ENCODE measurements around the gene NTRK1. TPM values are rescaled to one million over a fixed set of nuclear protein-coding genes. Genes with fewer than 3 reads are reported as not detected.

NTRK1 gene
- total and polyA plus RNA-seq, 2 of the 4 experiments (the other 2 are of a cell fraction): not detected

DNA sequence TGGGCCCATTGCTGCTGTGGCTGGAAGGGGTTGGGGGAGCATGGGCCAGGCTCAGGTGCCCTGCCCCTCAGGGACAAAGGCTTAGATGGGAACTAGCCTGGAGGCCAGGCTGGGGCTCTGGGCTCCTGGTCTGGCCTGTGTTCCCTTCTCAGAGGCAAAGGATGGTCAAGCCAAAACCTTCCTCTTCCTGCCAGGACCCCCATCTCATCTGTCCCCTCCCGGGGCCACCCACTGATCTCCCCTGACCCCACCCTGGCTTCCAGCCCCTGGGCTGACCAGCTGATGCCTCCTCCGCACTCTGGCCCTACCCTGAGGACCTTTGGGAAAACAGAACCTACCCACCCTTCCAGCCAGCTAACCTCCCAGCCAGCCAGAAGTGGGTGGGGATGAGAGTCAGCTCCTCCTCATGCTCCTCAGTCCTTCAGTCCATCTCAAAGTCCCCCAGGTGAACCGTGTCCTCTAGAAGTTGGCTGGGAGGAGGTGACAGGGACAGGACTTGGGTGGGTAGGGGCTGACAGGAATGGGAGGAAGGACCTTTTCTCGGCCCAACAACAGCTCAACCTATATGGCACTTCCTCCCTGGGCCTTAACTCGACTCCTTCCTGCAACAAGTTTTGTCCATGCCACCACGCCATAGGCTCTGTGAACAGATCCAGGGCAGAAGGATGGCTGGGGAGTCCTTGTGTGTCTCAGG, 40.4 kb downstream of the NTRK1 start (continued):
- TF ChIP-seq, protein P1, sequence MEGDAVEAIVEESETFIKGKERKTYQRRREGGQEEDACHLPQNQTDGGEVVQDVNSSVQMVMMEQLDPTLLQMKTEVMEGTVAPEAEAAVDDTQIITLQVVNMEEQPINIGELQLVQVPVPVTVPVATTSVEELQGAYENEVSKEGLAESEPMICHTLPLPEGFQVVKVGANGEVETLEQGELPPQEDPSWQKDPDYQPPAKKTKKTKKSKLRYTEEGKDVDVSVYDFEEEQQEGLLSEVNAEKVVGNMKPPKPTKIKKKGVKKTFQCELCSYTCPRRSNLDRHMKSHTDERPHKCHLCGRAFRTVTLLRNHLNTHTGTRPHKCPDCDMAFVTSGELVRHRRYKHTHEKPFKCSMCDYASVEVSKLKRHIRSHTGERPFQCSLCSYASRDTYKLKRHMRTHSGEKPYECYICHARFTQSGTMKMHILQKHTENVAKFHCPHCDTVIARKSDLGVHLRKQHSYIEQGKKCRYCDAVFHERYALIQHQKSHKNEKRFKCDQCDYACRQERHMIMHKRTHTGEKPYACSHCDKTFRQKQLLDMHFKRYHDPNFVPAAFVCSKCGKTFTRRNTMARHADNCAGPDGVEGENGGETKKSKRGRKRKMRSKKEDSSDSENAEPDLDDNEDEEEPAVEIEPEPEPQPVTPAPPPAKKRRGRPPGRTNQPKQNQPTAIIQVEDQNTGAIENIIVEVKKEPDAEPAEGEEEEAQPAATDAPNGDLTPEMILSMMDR (conservative IDR thresholded peaks at IDR 0.05; ENCODE audit: low read depth, low read length): no peak

DNA sequence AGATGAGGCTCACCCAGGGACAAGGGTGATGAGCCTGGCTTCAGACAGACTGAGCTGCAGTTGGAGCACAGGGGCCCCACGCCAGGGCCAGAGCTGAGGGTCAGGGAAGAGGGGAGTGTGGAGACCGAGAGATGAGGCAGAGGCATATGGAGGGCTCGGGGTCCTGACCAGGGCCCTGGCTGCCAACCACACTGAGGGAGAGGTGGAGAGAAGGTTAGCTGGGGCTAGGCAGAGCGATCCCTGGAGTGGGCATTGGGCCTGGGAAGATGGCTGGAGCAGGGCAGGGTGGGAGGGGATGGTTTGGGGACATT, 40.9 kb downstream of the NTRK1 start:
- in situ Hi-C loops (cut with MboI; ENCODE audit: low sequenced_read_pairs) (no loop called here), intact Hi-C loops (cut with micrococcal nuclease) (no loop called here), dilution Hi-C loops (cut with HindIII; ENCODE audit: low sequenced_read_pairs, unreplicated experiment) (no loop called here)
- Histone ChIP-seq H3K79me1 (ENCODE audit: low read depth in 1 of 2, low read length in 2 of 2) (peaks cover 23 to 88% of the 10 kb centered on the region in 2 experiments), H3K14ac (replicated peaks; ENCODE audit: low read depth, low read length) (no peak overlapping the region), H3K9me3 (ENCODE audit: control insufficient read depth, insufficient read depth, low read length) (no peaks in the 10 kb centered on the region), H2BK5ac (ENCODE audit: low read depth, low read length, poor library complexity, severe bottlenecking) (peak overlapping the region; percentile 12), H3K9ac (ENCODE audit: low read depth, low read length) (no peak overlapping the region), H2BK20ac (ENCODE audit: low read depth, low read length) (no peak overlapping the region), H2AK9ac (replicated peaks; ENCODE audit: low read depth, low read length, poor library complexity) (no peak overlapping the region), H3K36me3 (ENCODE audit: control insufficient read depth, insufficient read depth, low read length) (peaks cover 7% of the 10 kb centered on the region; the same call in 1 of the 2 replicates), H3K23ac (ENCODE audit: low read depth, low read length) (no peak overlapping the region), H3K56ac (ENCODE audit: extremely low read depth, insufficient read depth, low read length) (no peak overlapping the region), H3K4me3 (ENCODE audit: insufficient read depth, low read depth, low read length) (no peak overlapping the region), H3K4me1 (ENCODE audit: control insufficient read depth, insufficient read depth, low read length) (peaks cover 35% of the 10 kb centered on the region), H4K5ac (ENCODE audit: low read depth, low read length) (no peak overlapping the region), H2AK5ac (ENCODE audit: low read depth, low read length) (peak overlapping the region; percentile 43; the same call in 1 of the 2 replicates), H4K91ac (ENCODE audit: insufficient read depth, low read depth, low read length) (peak overlapping the region; percentile 29; the same call in 1 of the 2 replicates), H3K27ac (ENCODE audit: insufficient read depth, low read length) (no peak overlapping the region), H2AFZ (replicated peaks; ENCODE audit: low read length, poor library complexity) (no peak overlapping the region), H3K18ac (ENCODE audit: low read depth, low read length) (no peak overlapping the region), H3K9me1 (ENCODE audit: insufficient read depth, low read length) (peaks cover 23% of the 10 kb centered on the region), H3K4me2 (ENCODE audit: low read depth, low read length) (no peak overlapping the region), H3K4ac (ENCODE audit: low read depth, low read length) (0 out of 2 replicates have a peak overlapping the region, but pooled peaks have one; percentile 5), H3K27me3 (ENCODE audit: control insufficient read depth, insufficient read depth, low read length) (no peaks in the 10 kb centered on the region), H4K8ac (ENCODE audit: low read depth in 2 of 2, low read length in 2 of 2) (no peak overlapping the region), H4K20me1 (ENCODE audit: insufficient read depth, low read length) (peaks cover 2% of the 10 kb centered on the region; the same call in 1 of the 2 replicates), H2BK120ac (ENCODE audit: low read depth, low read length) (no peak overlapping the region), H2BK15ac (ENCODE audit: low read depth, low read length) (no peak overlapping the region)
- ATAC-seq (ENCODE audit: low read depth): no peak
- ChIA-PET CTCF (no interaction called here), POLR2A (ENCODE audit: unreplicated experiment) (no interaction called here)
- no TSS peak for BruUV-seq (replicated peaks)
- no peak for DNase-seq
- no CpG with 5 or more reads among the region's 4 CpGs for WGBS, 2 experiments (ENCODE audit: extremely low coverage in 2 of 2, insufficient read length in 1 of 2)
- TF ChIP-seq, protein P1 (conservative IDR thresholded peaks at IDR 0.05; ENCODE audit: low read depth, low read length): no peak
- TF ChIP-seq SMC3 (IDR thresholded peaks at IDR 0.05; ENCODE audit: low read depth, low read length) (no peak), POLR2A (IDR thresholded peaks at IDR 0.05; ENCODE audit: low read depth, low read length) (no peak), RFX5 (IDR thresholded peaks at IDR 0.05; ENCODE audit: low read depth, low read length) (no peak), NFE2L2 (IDR thresholded peaks at IDR 0.05; ENCODE audit: low read depth, low read length) (no peak), FOS (IDR thresholded peaks at IDR 0.05; ENCODE audit: low read depth, low read length) (no peak), BHLHE40 (IDR thresholded peaks at IDR 0.05; ENCODE audit: low read depth, low read length) (no peak), MAFK (IDR thresholded peaks at IDR 0.05; ENCODE audit: low read depth, low read length) (no peak)
- TF ChIP-seq, protein P2, sequence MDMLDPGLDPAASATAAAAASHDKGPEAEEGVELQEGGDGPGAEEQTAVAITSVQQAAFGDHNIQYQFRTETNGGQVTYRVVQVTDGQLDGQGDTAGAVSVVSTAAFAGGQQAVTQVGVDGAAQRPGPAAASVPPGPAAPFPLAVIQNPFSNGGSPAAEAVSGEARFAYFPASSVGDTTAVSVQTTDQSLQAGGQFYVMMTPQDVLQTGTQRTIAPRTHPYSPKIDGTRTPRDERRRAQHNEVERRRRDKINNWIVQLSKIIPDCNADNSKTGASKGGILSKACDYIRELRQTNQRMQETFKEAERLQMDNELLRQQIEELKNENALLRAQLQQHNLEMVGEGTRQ (IDR thresholded peaks at IDR 0.05; ENCODE audit: low read depth, low read length): no peak
- TF ChIP-seq, protein P3, sequence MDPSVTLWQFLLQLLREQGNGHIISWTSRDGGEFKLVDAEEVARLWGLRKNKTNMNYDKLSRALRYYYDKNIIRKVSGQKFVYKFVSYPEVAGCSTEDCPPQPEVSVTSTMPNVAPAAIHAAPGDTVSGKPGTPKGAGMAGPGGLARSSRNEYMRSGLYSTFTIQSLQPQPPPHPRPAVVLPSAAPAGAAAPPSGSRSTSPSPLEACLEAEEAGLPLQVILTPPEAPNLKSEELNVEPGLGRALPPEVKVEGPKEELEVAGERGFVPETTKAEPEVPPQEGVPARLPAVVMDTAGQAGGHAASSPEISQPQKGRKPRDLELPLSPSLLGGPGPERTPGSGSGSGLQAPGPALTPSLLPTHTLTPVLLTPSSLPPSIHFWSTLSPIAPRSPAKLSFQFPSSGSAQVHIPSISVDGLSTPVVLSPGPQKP (IDR thresholded peaks at IDR 0.05; ENCODE audit: borderline replicate concordance, low read depth, low read length): no peak
